Measurements from ENCODE around the gene KCNJ2. TPM values are rescaled to one million over a fixed set of nuclear protein-coding genes. Genes with fewer than 3 reads are reported as not detected.

KCNJ2 gene
- not detected for total RNA-seq

GRCh38 chr17:70168977-70169708, at the start of gene KCNJ2:
TSS of gene KCNJ2 (plus strand) at chr17:70169532. CDS start at chr17:70175040, 5,508 bp downstream.
- peaks cover 63% of the 10 kb centered on the region for H3K27me3 Mint-ChIP-seq
- H3K9me3 Mint-ChIP-seq: no peaks in the 10 kb centered on the region
- H3K27ac Mint-ChIP-seq: no peak within 1 kb of the TSS
- H3K36me3 Mint-ChIP-seq (ENCODE audit: low read depth): no peaks in the 10 kb centered on the region
- H3K4me3 Mint-ChIP-seq: peak within 1 kb of the TSS; percentile 77
- peak; percentile 96 for ATAC-seq (replicated peaks)
- peaks cover 10% of the 10 kb centered on the region for H3K4me1 Mint-ChIP-seq

GRCh38 chr17:70119545-70119944, 49.8 kb upstream of the KCNJ2 start:
- ATAC-seq (replicated peaks): no peak

DNA sequence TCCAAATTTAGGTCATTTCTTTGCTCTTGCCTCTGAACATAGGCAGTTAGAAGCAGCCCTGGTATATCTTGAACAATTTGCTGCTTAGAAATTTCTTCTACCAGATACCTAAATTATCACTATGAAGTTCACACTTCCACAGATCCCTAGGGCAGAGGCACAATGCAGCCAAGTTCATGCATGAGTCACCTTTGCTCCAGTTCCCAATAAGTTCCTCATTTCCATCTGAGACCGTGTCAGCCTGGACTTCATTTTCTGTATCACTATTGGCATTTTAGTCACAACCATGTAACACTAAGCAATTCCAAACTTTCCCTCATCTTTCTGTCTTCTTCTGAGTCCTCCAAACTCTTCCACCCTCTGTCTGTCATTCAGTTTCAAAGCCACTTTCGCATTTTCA, 49.3 kb upstream of the KCNJ2 start:
- no peak for ATAC-seq (replicated peaks)
- Mint-ChIP-seq H3K4me1 (no peaks in the 10 kb centered on the region), H3K36me3 (ENCODE audit: low read depth) (no peaks in the 10 kb centered on the region), H3K9me3 (no peaks in the 10 kb centered on the region), H3K27me3 (peaks cover 3% of the 10 kb centered on the region), H3K27ac (no peak overlapping the region), H3K4me3 (no peak overlapping the region)

More at GRCh38 chr17:70119545-70119944, 49.8 kb upstream of the KCNJ2 start:
- Mint-ChIP-seq H3K4me3 (no peak overlapping the region), H3K27me3 (peaks cover 3% of the 10 kb centered on the region), H3K4me1 (no peaks in the 10 kb centered on the region), H3K36me3 (ENCODE audit: low read depth) (no peaks in the 10 kb centered on the region), H3K27ac (no peak overlapping the region), H3K9me3 (no peaks in the 10 kb centered on the region)

DNA sequence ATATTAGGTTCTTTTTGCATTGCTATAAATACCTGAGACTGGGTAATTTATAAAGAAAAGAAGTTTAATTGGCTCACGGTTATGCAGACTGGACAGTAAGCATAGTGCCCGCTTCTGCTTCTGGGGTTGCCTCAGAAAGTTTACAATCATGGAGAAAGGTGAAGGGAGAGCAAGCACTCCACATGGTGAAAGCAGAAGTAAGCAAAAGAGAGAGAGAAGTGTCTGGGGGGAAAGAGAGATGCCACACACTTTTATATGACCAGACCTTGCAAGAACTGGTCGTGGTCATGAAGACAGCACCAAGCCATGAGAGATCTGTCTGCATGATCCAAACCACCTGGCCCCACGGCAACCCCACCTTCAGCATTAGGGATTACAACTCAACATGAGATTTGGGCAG, 48.9 kb upstream of the KCNJ2 start:
- no peak overlapping the region for H3K4me3 Mint-ChIP-seq
- no peaks in the 10 kb centered on the region for H3K4me1 Mint-ChIP-seq
- ATAC-seq (replicated peaks): no peak
- H3K9me3 Mint-ChIP-seq: no peaks in the 10 kb centered on the region
- H3K27me3 Mint-ChIP-seq: peaks cover 3% of the 10 kb centered on the region
- no peak overlapping the region for H3K27ac Mint-ChIP-seq
- H3K36me3 Mint-ChIP-seq (ENCODE audit: low read depth): no peaks in the 10 kb centered on the region

GRCh38 chr17:70121126-70121525, 48.2 kb upstream of the KCNJ2 start:
- H3K9me3 Mint-ChIP-seq: no peaks in the 10 kb centered on the region
- peaks cover 3% of the 10 kb centered on the region for H3K27me3 Mint-ChIP-seq
- ATAC-seq (replicated peaks): no peak
- no peak overlapping the region for H3K27ac Mint-ChIP-seq
- H3K36me3 Mint-ChIP-seq (ENCODE audit: low read depth): no peaks in the 10 kb centered on the region
- H3K4me1 Mint-ChIP-seq: no peaks in the 10 kb centered on the region
- H3K4me3 Mint-ChIP-seq: no peak overlapping the region

GRCh38 chr17:70123193-70123592, 46.1 kb upstream of the KCNJ2 start:
- Mint-ChIP-seq H3K27ac (no peak overlapping the region), H3K9me3 (no peaks in the 10 kb centered on the region), H3K4me1 (no peaks in the 10 kb centered on the region), H3K4me3 (no peak overlapping the region), H3K27me3 (peaks cover 3% of the 10 kb centered on the region), H3K36me3 (ENCODE audit: low read depth) (no peaks in the 10 kb centered on the region)
- no peak for ATAC-seq (replicated peaks)

DNA sequence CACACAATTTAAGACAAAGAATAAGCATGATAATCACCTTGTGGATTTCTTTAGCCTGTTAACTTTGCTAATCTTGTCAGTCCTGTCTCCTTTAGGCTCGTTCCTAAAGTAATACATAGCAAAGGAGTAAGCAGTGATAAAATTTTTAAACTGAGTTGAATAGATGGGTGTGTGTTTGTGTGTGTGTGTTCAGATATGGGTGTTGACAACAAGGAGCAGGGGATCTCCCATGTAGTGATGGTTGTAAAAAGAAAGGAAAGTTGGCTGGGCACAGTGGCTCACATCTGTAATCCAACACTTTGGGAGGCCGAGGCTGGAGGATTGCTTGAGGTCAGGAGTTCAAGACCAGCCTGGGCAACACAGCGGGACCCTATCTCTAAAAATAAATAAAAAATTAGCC, 44.6 kb upstream of the KCNJ2 start:
- H3K4me3 Mint-ChIP-seq: no peak overlapping the region
- no peak for ATAC-seq (replicated peaks)

DNA sequence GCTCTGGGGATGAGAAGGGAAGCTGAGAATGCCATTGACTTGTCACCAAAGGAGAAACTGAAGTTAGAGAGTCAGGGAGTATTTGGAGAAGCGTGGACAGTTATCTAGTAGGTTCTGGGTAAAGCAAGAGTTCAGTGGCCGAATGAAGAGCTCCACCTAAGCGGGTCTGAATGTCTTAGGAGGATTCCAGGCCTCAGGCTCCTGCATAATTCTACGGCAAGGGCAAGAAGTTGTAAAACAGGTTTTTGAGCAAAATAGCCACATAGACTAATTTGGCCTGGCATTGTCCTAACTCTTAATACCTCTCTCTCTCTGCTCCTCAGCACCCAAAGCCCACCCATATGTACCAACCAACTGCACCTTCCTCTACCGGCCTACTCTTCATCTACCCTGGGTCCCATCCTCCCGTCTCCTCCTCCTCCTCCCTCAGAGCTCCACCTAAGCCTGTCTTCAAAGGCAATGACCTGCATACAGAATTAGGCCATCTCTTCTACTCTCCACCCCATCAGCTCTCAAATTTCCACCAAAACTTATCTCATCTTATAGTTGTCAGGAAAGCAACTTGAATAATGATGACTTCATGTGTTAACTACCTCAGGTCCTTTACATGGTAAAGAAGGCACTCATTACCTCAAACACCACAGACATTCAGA, 42.0 kb upstream of the KCNJ2 start:
- Mint-ChIP-seq H3K9me3 (no peaks in the 10 kb centered on the region), H3K4me3 (no peak overlapping the region), H3K27me3 (peaks cover 7% of the 10 kb centered on the region), H3K27ac (no peak overlapping the region), H3K36me3 (ENCODE audit: low read depth) (no peaks in the 10 kb centered on the region), H3K4me1 (no peaks in the 10 kb centered on the region)
- ATAC-seq (replicated peaks): no peak

More for the DNA sequence above, 44.6 kb upstream of the KCNJ2 start:
- H3K36me3 Mint-ChIP-seq (ENCODE audit: low read depth): no peaks in the 10 kb centered on the region
- no peaks in the 10 kb centered on the region for H3K4me1 Mint-ChIP-seq
- H3K9me3 Mint-ChIP-seq: no peaks in the 10 kb centered on the region
- no peak overlapping the region for H3K27ac Mint-ChIP-seq
- H3K27me3 Mint-ChIP-seq: peaks cover 3% of the 10 kb centered on the region

GRCh38 chr17:70128727-70129238, 40.5 kb upstream of the KCNJ2 start:
- Mint-ChIP-seq H3K36me3 (ENCODE audit: low read depth) (no peaks in the 10 kb centered on the region), H3K9me3 (no peaks in the 10 kb centered on the region), H3K27me3 (peaks cover 8% of the 10 kb centered on the region), H3K4me1 (no peaks in the 10 kb centered on the region), H3K4me3 (no peak overlapping the region), H3K27ac (no peak overlapping the region)
- ATAC-seq (replicated peaks): no peak

DNA sequence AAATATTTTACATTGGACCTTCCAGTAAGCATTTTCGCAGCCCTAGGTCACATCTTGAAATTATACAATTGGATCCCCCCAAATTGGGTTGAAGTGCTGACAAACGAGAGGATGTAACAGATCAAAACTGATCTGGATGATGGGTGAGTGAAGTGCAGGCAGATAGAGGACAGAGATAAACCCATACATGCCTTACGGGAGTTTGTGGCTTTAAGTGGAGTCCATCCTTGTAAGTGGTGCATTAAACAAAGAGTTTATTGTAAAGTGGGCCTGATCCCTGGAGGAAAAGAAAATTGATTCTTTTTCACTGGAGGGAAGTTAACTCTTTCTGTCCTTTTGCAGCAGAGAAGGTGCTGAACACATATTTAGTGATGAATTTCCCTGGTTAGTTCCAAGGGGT, 39.0 kb upstream of the KCNJ2 start:
- H3K36me3 Mint-ChIP-seq (ENCODE audit: low read depth): no peaks in the 10 kb centered on the region
- H3K4me3 Mint-ChIP-seq: no peak overlapping the region
- ATAC-seq (replicated peaks): no peak
- no peak overlapping the region for H3K27ac Mint-ChIP-seq
- no peaks in the 10 kb centered on the region for H3K4me1 Mint-ChIP-seq
- H3K9me3 Mint-ChIP-seq: no peaks in the 10 kb centered on the region
- H3K27me3 Mint-ChIP-seq: peaks cover 11% of the 10 kb centered on the region

DNA sequence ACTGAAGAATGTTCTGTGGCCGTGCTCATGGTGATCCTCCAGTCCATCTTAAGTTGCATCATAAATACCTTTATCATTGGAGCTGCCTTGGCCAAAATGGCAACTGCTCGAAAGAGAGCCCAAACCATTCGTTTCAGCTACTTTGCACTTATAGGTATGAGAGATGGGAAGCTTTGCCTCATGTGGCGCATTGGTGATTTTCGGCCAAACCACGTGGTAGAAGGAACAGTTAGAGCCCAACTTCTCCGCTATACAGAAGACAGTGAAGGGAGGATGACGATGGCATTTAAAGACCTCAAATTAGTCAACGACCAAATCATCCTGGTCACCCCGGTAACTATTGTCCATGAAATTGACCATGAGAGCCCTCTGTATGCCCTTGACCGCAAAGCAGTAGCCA, 36.8 kb upstream of the KCNJ2 start:
- H3K27ac Mint-ChIP-seq: no peak overlapping the region

DNA sequence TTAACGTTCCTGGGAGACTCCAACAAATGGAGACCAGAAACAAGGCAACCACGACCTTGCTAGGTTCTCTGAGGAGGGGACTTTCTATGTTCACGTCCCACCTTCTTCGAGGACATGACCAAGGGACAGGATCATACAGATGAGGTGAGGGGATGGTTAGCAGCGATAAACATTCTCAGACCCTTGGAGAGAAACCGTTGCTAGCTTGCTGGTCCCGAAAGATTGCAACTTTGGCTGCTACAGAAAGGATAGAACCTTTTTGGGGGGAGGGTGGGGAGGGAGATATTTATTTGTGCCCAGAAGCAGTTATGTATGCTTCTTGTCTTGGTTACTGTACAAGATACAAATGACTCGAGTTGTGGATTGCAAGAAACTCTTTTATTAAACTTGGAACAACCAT, 35.3 kb upstream of the KCNJ2 start:
- no peaks in the 10 kb centered on the region for H3K9me3 Mint-ChIP-seq
- no peaks in the 10 kb centered on the region for H3K36me3 Mint-ChIP-seq (ENCODE audit: low read depth)
- H3K4me3 Mint-ChIP-seq: no peak overlapping the region
- no peak for ATAC-seq (replicated peaks)
- peaks cover 11% of the 10 kb centered on the region for H3K27me3 Mint-ChIP-seq
- peaks cover 10% of the 10 kb centered on the region for H3K4me1 Mint-ChIP-seq
- H3K27ac Mint-ChIP-seq: no peak overlapping the region

More for the DNA sequence above, 36.8 kb upstream of the KCNJ2 start:
- ATAC-seq (replicated peaks): no peak
- Mint-ChIP-seq H3K9me3 (no peaks in the 10 kb centered on the region), H3K36me3 (ENCODE audit: low read depth) (no peaks in the 10 kb centered on the region), H3K4me3 (no peak overlapping the region), H3K27me3 (peaks cover 11% of the 10 kb centered on the region), H3K4me1 (peaks cover 8% of the 10 kb centered on the region)

DNA sequence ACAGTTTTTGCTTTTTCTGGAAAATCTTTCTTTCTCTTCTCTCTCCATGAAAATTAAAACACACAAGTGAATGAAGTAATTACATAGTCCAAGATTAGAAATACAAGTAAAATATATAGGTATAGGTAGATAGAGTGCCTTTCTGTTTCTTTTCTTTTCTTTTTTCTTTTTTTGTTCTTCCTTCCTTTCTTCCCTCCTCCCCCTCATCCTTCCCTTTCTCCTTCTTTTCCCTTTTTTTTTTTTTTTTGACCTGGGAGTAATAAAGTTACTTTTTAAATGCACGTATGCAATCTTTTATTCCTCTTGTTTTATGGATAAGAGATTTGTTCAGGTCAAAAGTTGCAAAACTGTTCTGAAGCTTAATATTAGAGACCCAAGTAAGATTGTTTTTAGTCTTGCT, 34.6 kb upstream of the KCNJ2 start:
- Mint-ChIP-seq H3K4me3 (no peak overlapping the region), H3K27me3 (peaks cover 11% of the 10 kb centered on the region), H3K36me3 (ENCODE audit: low read depth) (no peaks in the 10 kb centered on the region), H3K4me1 (peaks cover 10% of the 10 kb centered on the region), H3K9me3 (no peaks in the 10 kb centered on the region), H3K27ac (no peak overlapping the region)
- no peak for ATAC-seq (replicated peaks)

DNA sequence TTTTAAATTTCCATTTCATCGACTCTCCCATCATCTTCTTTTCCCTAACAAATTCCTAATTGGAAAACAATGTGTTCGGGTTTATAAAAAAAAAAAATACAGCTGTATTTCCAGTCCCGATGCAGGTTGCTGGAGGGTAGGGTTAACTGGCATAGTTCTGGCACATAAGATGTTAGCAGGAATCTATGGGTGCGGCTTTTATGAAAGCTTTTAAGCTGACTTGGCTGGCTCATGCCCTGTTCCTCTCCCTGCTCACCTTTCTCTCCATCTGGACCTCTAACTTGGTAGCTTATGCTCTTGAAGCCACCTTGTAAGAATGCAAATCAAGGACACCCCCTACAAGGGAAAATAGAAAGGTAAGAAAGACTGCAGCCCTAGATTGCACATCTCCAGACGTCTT, 33.2 kb upstream of the KCNJ2 start:
- ATAC-seq (replicated peaks): no peak
- H3K9me3 Mint-ChIP-seq: no peaks in the 10 kb centered on the region
- H3K4me1 Mint-ChIP-seq: peaks cover 10% of the 10 kb centered on the region
- H3K27me3 Mint-ChIP-seq: peaks cover 9% of the 10 kb centered on the region
- H3K4me3 Mint-ChIP-seq: no peak overlapping the region
- no peaks in the 10 kb centered on the region for H3K36me3 Mint-ChIP-seq (ENCODE audit: low read depth)
- no peak overlapping the region for H3K27ac Mint-ChIP-seq

All from activated T-helper 17 cell treated with anti-CD3 and anti-CD28 coated beads, Interleukin-2, amount 50 U/mL, for 72 hours (primary cell).